ENCODE measurements around the gene NRARP. TPM values are rescaled to one million over a fixed set of nuclear protein-coding genes. Genes with fewer than 3 reads are reported as not detected.

The NRARP gene
- total and polyA plus RNA-seq, 2 experiments from 2014 or later = 4.0 to 55.1 TPM

DNA sequence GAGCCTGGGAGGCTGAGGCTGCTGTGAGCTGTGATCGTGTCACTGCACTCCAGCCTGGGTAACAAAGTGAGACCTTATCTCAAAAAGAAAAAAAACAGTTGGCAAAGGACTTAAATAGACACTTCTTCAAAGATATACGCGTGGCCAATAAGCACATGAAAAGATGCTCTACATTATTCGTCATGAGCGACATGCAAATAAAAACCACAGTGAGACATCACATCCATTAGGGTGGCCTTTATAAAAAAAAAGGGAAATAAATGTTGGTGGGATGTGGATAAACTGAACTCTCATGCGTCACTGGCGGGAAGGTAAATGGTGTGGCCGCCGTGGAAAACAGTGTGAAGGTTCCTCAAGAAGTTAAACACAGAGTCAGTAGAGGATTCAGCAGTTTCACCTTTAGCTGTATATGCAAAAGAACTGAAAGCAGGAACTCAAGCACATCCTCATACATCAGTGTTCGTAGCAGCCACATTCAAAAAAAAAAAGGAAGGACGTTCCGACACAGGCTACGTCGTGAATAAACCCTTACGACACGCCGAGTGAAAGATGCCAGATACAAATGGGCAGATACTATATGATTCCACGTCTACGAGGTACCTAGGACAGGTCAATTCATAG, 24.5 kb upstream of the NRARP start:
- Histone ChIP-seq H3K9me2 (ENCODE audit: insufficient read depth) (no peaks in the 10 kb centered on the region), H3K4me3 (no peak overlapping the region), H3K27me3 (ENCODE audit: insufficient read depth) (no peaks in the 10 kb centered on the region), H4K20me1 (replicated peaks; ENCODE audit: insufficient read depth) (no peaks in the 10 kb centered on the region), H3K36me3 (ENCODE audit: insufficient read depth) (no peaks in the 10 kb centered on the region), H3K79me2 (replicated peaks; ENCODE audit: insufficient read depth) (no peaks in the 10 kb centered on the region), H3K4me2 (no peak overlapping the region), H3F3A (replicated peaks; ENCODE audit: low read depth) (no peaks in the 10 kb centered on the region), H3K4me1 (ENCODE audit: insufficient read depth) (no peaks in the 10 kb centered on the region), H2AFZ (no peak overlapping the region), H3K27ac (ENCODE audit: low read depth) (no peak overlapping the region)
- no peak for ATAC-seq
- DNase-seq (ENCODE audit: low spot score) = no peak
- no peak overlapping the region for H3K27ac Mint-ChIP-seq
- H3K4me1 Mint-ChIP-seq = no peaks in the 10 kb centered on the region; the same call in 2 of the 3 replicates
- peaks cover 19% of the 10 kb centered on the region for H3K27me3 Mint-ChIP-seq (ENCODE audit: insufficient read depth, low read depth, poor library complexity)
- H3K36me3 Mint-ChIP-seq (ENCODE audit: low read depth) = peaks cover 15% of the 10 kb centered on the region
- H3K9me3 Mint-ChIP-seq = peaks cover 30% of the 10 kb centered on the region
- TF ChIP-seq CTCF (conservative IDR thresholded peaks at IDR 0.05; ENCODE audit: low read depth in 2 of 2) = no peak
- TF ChIP-seq, protein P1, sequence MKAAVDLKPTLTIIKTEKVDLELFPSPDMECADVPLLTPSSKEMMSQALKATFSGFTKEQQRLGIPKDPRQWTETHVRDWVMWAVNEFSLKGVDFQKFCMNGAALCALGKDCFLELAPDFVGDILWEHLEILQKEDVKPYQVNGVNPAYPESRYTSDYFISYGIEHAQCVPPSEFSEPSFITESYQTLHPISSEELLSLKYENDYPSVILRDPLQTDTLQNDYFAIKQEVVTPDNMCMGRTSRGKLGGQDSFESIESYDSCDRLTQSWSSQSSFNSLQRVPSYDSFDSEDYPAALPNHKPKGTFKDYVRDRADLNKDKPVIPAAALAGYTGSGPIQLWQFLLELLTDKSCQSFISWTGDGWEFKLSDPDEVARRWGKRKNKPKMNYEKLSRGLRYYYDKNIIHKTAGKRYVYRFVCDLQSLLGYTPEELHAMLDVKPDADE (IDR thresholded peaks at IDR 0.05) = no peak
- no peak for TF ChIP-seq POLR2AphosphoS5 (IDR thresholded peaks at IDR 0.05; ENCODE audit: low read depth)
- TF ChIP-seq, protein P2, sequence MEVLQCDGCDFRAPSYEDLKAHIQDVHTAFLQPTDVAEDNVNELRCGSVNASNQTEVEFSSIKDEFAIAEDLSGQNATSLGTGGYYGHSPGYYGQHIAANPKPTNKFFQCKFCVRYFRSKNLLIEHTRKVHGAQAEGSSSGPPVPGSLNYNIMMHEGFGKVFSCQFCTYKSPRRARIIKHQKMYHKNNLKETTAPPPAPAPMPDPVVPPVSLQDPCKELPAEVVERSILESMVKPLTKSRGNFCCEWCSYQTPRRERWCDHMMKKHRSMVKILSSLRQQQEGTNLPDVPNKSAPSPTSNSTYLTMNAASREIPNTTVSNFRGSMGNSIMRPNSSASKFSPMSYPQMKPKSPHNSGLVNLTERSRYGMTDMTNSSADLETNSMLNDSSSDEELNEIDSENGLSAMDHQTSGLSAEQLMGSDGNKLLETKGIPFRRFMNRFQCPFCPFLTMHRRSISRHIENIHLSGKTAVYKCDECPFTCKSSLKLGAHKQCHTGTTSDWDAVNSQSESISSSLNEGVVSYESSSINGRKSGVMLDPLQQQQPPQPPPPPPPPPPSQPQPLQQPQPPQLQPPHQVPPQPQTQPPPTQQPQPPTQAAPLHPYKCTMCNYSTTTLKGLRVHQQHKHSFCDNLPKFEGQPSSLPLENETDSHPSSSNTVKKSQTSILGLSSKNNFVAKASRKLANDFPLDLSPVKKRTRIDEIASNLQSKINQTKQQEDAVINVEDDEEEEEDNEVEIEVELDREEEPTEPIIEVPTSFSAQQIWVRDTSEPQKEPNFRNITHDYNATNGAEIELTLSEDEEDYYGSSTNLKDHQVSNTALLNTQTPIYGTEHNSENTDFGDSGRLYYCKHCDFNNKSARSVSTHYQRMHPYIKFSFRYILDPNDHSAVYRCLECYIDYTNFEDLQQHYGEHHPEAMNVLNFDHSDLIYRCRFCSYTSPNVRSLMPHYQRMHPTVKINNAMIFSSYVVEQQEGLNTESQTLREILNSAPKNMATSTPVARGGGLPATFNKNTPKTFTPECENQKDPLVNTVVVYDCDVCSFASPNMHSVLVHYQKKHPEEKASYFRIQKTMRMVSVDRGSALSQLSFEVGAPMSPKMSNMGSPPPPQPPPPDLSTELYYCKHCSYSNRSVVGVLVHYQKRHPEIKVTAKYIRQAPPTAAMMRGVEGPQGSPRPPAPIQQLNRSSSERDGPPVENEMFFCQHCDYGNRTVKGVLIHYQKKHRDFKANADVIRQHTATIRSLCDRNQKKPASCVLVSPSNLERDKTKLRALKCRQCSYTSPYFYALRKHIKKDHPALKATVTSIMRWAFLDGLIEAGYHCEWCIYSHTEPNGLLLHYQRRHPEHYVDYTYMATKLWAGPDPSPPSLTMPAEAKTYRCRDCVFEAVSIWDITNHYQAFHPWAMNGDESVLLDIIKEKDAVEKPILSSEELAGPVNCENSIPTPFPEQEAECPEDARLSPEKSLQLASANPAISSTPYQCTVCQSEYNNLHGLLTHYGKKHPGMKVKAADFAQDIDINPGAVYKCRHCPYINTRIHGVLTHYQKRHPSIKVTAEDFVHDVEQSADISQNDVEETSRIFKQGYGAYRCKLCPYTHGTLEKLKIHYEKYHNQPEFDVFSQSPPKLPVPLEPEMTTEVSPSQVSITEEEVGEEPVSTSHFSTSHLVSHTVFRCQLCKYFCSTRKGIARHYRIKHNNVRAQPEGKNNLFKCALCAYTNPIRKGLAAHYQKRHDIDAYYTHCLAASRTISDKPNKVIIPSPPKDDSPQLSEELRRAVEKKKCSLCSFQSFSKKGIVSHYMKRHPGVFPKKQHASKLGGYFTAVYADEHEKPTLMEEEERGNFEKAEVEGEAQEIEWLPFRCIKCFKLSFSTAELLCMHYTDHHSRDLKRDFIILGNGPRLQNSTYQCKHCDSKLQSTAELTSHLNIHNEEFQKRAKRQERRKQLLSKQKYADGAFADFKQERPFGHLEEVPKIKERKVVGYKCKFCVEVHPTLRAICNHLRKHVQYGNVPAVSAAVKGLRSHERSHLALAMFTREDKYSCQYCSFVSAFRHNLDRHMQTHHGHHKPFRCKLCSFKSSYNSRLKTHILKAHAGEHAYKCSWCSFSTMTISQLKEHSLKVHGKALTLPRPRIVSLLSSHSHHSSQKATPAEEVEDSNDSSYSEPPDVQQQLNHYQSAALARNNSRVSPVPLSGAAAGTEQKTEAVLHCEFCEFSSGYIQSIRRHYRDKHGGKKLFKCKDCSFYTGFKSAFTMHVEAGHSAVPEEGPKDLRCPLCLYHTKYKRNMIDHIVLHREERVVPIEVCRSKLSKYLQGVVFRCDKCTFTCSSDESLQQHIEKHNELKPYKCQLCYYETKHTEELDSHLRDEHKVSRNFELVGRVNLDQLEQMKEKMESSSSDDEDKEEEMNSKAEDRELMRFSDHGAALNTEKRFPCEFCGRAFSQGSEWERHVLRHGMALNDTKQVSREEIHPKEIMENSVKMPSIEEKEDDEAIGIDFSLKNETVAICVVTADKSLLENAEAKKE (CRISPR knock-in tag; IDR thresholded peaks at IDR 0.05) = no peak
- no peak for TF ChIP-seq CREB1 (CRISPR knock-in tag; IDR thresholded peaks at IDR 0.05; ENCODE audit: low read depth)
- TF ChIP-seq ZNF114 (CRISPR knock-in tag; IDR thresholded peaks at IDR 0.05) = no peak
- TF ChIP-seq JUNB (IDR thresholded peaks at IDR 0.05; ENCODE audit: unreplicated experiment) = no peak
- TF ChIP-seq, protein P3, sequence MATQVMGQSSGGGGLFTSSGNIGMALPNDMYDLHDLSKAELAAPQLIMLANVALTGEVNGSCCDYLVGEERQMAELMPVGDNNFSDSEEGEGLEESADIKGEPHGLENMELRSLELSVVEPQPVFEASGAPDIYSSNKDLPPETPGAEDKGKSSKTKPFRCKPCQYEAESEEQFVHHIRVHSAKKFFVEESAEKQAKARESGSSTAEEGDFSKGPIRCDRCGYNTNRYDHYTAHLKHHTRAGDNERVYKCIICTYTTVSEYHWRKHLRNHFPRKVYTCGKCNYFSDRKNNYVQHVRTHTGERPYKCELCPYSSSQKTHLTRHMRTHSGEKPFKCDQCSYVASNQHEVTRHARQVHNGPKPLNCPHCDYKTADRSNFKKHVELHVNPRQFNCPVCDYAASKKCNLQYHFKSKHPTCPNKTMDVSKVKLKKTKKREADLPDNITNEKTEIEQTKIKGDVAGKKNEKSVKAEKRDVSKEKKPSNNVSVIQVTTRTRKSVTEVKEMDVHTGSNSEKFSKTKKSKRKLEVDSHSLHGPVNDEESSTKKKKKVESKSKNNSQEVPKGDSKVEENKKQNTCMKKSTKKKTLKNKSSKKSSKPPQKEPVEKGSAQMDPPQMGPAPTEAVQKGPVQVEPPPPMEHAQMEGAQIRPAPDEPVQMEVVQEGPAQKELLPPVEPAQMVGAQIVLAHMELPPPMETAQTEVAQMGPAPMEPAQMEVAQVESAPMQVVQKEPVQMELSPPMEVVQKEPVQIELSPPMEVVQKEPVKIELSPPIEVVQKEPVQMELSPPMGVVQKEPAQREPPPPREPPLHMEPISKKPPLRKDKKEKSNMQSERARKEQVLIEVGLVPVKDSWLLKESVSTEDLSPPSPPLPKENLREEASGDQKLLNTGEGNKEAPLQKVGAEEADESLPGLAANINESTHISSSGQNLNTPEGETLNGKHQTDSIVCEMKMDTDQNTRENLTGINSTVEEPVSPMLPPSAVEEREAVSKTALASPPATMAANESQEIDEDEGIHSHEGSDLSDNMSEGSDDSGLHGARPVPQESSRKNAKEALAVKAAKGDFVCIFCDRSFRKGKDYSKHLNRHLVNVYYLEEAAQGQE (IDR thresholded peaks at IDR 0.05; ENCODE audit: unreplicated experiment) = no peak
- TF ChIP-seq EZH2 (IDR thresholded peaks at IDR 0.05; ENCODE audit: low read depth, unreplicated experiment) = no peak
- no peak overlapping the region for H3K4me3 Mint-ChIP-seq
